ENCODE results near the gene PRDX2. TPM values are rescaled to one million over a fixed set of nuclear protein-coding genes. Genes with fewer than 3 reads are reported as not detected.

PRDX2 gene
- total RNA-seq, 2 experiments from 2014 or later = 251 to 262 TPM

DNA sequence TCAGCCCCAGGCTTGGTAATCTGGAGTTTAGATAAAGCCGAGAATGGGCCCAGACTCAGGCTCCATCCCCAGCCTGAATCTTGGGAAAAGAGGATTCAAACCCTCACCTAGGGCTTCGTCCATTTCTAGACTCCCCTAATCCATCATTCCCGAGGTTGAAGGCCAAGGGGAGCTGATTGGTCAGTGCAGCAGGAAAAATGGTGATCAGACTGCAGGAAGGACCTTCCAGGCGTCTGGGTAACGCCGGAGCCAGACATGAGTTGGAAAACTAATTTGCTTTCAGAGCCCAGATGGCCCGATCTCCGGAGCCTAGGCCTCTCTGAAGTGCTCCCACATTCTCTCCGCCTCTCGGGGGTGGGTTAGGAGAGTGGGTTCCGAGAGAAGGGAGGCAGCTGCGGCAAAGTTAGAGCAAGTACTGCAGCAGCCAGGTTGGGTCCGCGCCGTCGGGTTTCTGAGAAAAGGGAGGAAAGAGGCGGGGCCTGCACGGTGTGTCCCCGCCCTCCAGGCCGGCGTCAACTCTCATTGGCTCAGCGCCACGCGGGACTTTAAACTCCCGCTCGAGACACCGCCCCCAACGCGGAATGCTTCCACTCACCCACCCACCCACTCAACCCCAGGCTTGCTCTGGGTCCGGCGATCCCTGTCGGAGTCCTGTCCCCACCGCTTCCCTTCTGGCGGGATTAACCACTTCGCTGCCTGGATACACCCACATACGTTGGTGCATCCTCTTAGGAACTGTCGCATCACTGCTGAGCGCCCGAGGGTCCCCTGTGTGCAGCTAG, 33.6 kb upstream of the PRDX2 start:
- TF ChIP-seq, protein P1, sequence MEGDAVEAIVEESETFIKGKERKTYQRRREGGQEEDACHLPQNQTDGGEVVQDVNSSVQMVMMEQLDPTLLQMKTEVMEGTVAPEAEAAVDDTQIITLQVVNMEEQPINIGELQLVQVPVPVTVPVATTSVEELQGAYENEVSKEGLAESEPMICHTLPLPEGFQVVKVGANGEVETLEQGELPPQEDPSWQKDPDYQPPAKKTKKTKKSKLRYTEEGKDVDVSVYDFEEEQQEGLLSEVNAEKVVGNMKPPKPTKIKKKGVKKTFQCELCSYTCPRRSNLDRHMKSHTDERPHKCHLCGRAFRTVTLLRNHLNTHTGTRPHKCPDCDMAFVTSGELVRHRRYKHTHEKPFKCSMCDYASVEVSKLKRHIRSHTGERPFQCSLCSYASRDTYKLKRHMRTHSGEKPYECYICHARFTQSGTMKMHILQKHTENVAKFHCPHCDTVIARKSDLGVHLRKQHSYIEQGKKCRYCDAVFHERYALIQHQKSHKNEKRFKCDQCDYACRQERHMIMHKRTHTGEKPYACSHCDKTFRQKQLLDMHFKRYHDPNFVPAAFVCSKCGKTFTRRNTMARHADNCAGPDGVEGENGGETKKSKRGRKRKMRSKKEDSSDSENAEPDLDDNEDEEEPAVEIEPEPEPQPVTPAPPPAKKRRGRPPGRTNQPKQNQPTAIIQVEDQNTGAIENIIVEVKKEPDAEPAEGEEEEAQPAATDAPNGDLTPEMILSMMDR (IDR thresholded peaks at IDR 0.05) = no peak
- Mint-ChIP-seq H3K9me3 (peaks cover 1% of the 10 kb centered on the region), H3K36me3 (ENCODE audit: low read depth) (no peaks in the 10 kb centered on the region), H3K4me3 (no peak overlapping the region), H3K27me3 (peaks cover 76% of the 10 kb centered on the region), H3K27ac (no peak overlapping the region), H3K4me1 (ENCODE audit: low read depth) (peaks cover 32% of the 10 kb centered on the region)
- POLR2A ChIA-PET = interaction anchor here (1.3 to 1.4 kb wide), 3 partner anchors 11 to 98 kb away, joined by 3 read pairs; partner anchors contain the start of genes FARSA and GET3
- intact Hi-C loops (cut with micrococcal nuclease) = no loop called here
- CTCF ChIA-PET = interaction anchor here (1.0 to 1.5 kb wide), 3 partner anchors 11 to 78 kb away, joined by 3 to 13 read pairs (median 5); no protein-coding TSS in a partner anchor
- DNase-seq (peak; percentile 51), ATAC-seq (no peak)

DNA sequence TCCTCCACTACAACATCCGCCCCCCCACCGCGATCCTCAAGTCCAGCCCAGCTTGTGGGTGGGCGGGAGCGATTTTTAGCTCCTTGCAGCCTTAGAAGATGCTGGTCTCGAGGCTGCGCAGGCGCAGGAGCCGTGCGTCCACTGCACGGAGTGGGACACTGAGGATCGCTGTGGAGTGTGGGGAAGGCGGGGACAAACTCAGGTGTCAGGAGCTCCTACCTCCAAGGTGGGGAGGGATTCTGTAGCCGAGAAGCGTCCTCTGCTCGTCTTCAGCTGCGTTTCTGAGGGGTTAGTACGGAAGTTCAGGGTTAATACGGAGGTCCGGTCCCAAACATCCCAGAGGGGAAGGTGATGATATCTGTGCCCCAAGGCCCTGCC, 33.0 kb upstream of the PRDX2 start, which contains the start of gene RTBDN:
Gene RTBDN, minus strand, starts transcription at position 14 of the 378 bp plus-strand sequence. CDS start 4,600 bp downstream, outside the sequence.
- Mint-ChIP-seq H3K27me3 (peaks cover 76% of the 10 kb centered on the region), H3K9me3 (peaks cover 1% of the 10 kb centered on the region), H3K27ac (no peak within 1 kb of the TSS), H3K4me1 (ENCODE audit: low read depth) (peaks cover 30% of the 10 kb centered on the region), H3K4me3 (peak within 1 kb of the TSS; percentile 31), H3K36me3 (ENCODE audit: low read depth) (no peaks in the 10 kb centered on the region)
- TF ChIP-seq, protein P1 (IDR thresholded peaks at IDR 0.05) = no peak
- intact Hi-C loops (cut with micrococcal nuclease) = no loop called here
- ChIA-PET CTCF (interaction anchor here (0.8 to 1.5 kb wide), 5 partner anchors 10 to 101 kb away, joined by 3 to 13 read pairs (median 5); no protein-coding TSS in a partner anchor), POLR2A (interaction anchor here (1.3 to 1.4 kb wide), 3 partner anchors 10 to 99 kb away, joined by 3 read pairs; partner anchors contain the start of genes FARSA and GET3)
- no peak for ATAC-seq
- DNase-seq = peak; percentile 63

DNA sequence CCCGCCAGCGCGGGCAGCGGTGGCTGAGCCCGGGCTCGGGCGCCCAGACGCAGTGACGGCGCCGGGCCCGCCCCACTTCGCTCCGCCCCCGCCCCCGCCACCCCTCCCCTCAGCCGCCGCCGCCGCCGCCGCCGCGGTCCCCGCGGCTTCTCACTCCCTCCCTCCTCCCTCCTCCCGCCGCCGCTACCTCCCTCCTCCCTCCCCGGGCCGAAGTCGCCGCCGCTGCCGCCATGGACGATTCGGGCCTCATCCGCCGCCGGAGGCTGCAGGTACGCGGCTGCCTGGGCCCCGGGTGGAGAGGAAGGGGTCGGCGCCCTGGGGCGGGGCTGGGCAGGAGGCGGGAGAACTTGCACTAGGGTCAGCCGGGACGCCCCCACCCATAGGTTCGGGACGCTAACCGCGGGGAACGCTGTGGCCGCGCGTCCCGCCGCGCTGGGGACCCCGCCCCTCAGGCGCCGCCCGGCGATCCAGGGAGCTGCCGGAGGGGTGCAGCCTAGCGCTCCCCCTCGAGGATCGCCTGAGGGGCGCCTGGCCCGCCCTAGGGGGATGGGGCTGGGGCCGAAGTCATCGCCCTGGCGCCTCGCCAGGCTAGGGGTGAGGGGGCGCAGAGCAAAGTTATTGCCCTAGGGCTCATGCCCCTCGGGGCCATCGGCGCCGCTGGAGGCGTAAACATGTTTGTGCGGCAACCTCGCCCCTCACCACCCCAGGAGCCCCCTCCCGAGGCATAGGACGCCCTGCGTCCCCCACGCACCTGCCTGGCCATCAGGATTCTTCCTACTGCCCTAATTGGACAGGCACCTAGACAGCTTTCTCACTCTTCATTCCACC, 32.4 kb upstream of the PRDX2 start:
- CTCF ChIA-PET = interaction anchor here (0.8 to 1.5 kb wide), 5 partner anchors 9 to 101 kb away, joined by 3 to 13 read pairs (median 5); no protein-coding TSS in a partner anchor
- no peak overlapping the region for H3K27ac Mint-ChIP-seq
- peaks cover 24% of the 10 kb centered on the region for H3K4me1 Mint-ChIP-seq (ENCODE audit: low read depth)
- no peak for ATAC-seq
- POLR2A ChIA-PET = interaction anchor here (1.3 to 1.4 kb wide), 3 partner anchors 9 to 99 kb away, joined by 3 read pairs; partner anchors contain the start of genes FARSA and GET3
- H3K27me3 Mint-ChIP-seq = peaks cover 74% of the 10 kb centered on the region
- intact Hi-C loops (cut with micrococcal nuclease) = no loop called here
- DNase-seq = peak; percentile 31
- H3K9me3 Mint-ChIP-seq = peaks cover 1% of the 10 kb centered on the region
- peak overlapping the region; percentile 31 for H3K4me3 Mint-ChIP-seq
- H3K36me3 Mint-ChIP-seq (ENCODE audit: low read depth) = no peaks in the 10 kb centered on the region
- TF ChIP-seq, protein P1 (IDR thresholded peaks at IDR 0.05) = no peak

DNA sequence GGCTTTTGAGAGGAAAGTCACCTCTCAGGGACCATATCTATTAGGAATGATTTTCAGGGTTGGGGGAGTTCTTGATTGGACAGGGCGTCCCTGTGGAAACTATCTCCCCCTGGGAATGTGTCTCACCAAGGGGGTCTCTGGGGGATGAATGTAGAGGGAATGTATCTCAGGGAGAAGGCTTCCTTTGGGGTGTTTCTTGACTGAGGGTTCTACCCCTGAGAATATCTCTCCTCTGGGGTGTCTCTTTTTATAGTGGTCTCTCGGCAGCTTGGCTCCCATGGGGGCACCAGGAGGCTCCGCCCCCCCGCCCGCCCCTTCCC, 31.8 kb upstream of the PRDX2 start:
- Mint-ChIP-seq H3K9me3 (peaks cover 1% of the 10 kb centered on the region), H3K4me3 (peak overlapping the region; percentile 15), H3K4me1 (ENCODE audit: low read depth) (peaks cover 27% of the 10 kb centered on the region), H3K36me3 (ENCODE audit: low read depth) (no peaks in the 10 kb centered on the region), H3K27ac (no peak overlapping the region), H3K27me3 (peaks cover 75% of the 10 kb centered on the region)
- ChIA-PET POLR2A (no interaction called here), CTCF (no interaction called here)
- TF ChIP-seq, protein P1 (IDR thresholded peaks at IDR 0.05) = no peak
- DNase-seq (no peak), ATAC-seq (no peak)
- intact Hi-C loops (cut with micrococcal nuclease) = no loop called here

Data from activated CD8-positive, alpha-beta T cell treated with anti-CD3 and anti-CD28 coated beads for 36 hours (primary cell).